Fibroblast of lung (primary cell): ENCODE data around the gene ZCCHC14. TPM values are rescaled to one million over a fixed set of nuclear protein-coding genes. Genes with fewer than 3 reads are reported as not detected.
A peak's percentile ranks its signal among the peaks of the same experiment; 100 is the strongest.
"Not testable (repeated sequence)": the region's sequence is repeated elsewhere in the genome, so short reads cannot be mapped to it uniquely, and the experiment has no call there.

Experiments used
- DNase-seq, 2 donors: peaks; one replicate each; pipeline versions ENCODE4 v3.0.0 to v3.0.0-alpha.2; 2010; ENCODE audit warnings: low read depth in 2 of 2
- H2AFZ ChIP-seq: 2 replicates; pipeline ENCODE4 v1.5.1; 2012; ENCODE audit warnings: low read length, control low read depth, inconsistent platforms
- H3K27ac ChIP-seq: 2 replicates; pipeline ENCODE4 v1.5.1; 2011; ENCODE audit warnings: low read length, control low read depth; ENCODE audit not compliant: insufficient read depth
- H3K27me3 ChIP-seq: 2 replicates; pipeline ENCODE4 v1.5.1; 2011; ENCODE audit warnings: mild to moderate bottlenecking, low read length; ENCODE audit not compliant: control insufficient read depth, insufficient read depth
- H3K36me3 ChIP-seq: 2 replicates; pipeline ENCODE4 v1.5.1; 2011; ENCODE audit warnings: low read length; ENCODE audit not compliant: control insufficient read depth, insufficient read depth
- H3K4me1 ChIP-seq: 2 replicates; pipeline ENCODE4 v1.5.1; 2011; ENCODE audit warnings: low read length; ENCODE audit not compliant: control insufficient read depth, insufficient read depth; ENCODE audit errors: extremely low read depth
- H3K4me2 ChIP-seq: 2 replicates; pipeline ENCODE4 v1.5.1; 2011; ENCODE audit warnings: low read length, control low read depth; ENCODE audit not compliant: insufficient read depth; ENCODE audit errors: extremely low read depth
- H3K4me3 ChIP-seq, 4 experiments: fragments of 200-600 bp in 1 of 4; sonication (generic) in 1 of 4; replicated peaks in 1 of 4; 2 replicates each; pipeline ENCODE4 v1.5.1; 2011 to 2016; ENCODE audit warnings: low read length in 4 of 4, low read depth in 3 of 4, mild to moderate bottlenecking in 3 of 4, control low read depth in 2 of 4, inconsistent platforms in 1 of 4, mixed read lengths in 1 of 4; ENCODE audit not compliant: insufficient read depth in 1 of 4; ENCODE audit errors: control extremely low read depth in 1 of 4
- H3K79me2 ChIP-seq: 2 replicates; pipeline ENCODE4 v1.5.1; 2012; ENCODE audit warnings: mild to moderate bottlenecking, low read length, inconsistent platforms; ENCODE audit not compliant: control insufficient read depth, insufficient read depth
- H3K9ac ChIP-seq: 2 replicates; pipeline ENCODE4 v1.5.1; 2011; ENCODE audit warnings: mild to moderate bottlenecking, low read length, control low read depth; ENCODE audit not compliant: insufficient read depth
- H3K9me3 ChIP-seq: 2 replicates; pipeline ENCODE4 v1.5.1; 2012; ENCODE audit warnings: low read depth, low read length; ENCODE audit not compliant: control insufficient read depth, insufficient read depth
- H4K20me1 ChIP-seq: 2 replicates; pipeline ENCODE4 v1.5.1; 2011; ENCODE audit warnings: low read length; ENCODE audit not compliant: control insufficient read depth, insufficient read depth; ENCODE audit errors: extremely low read depth
- CTCF ChIP-seq, 2 donors: IDR thresholded peaks in 1 of 2; conservative IDR thresholded peaks in 1 of 2; 1 replicate in 1 of 2; 2 replicates in 1 of 2; pipeline ENCODE4 v1.5.1; 2011 to 2012; ENCODE audit warnings: low read length in 2 of 2, control low read depth in 1 of 2, inconsistent platforms in 1 of 2, low read depth in 1 of 2, mild to moderate bottlenecking in 1 of 2
- EZH2 ChIP-seq: IDR thresholded peaks from 2 replicates; pipeline ENCODE4 v1.5.1; 2012; ENCODE audit warnings: low read length, control low read depth, mild to moderate bottlenecking; ENCODE audit errors: missing control alignments
- polyA plus RNA-seq, 2 donors: library from polyadenylated mRNA; depleted of rRNA in 1 of 2; stranded (reverse) in 1 of 2; unstranded in 1 of 2; fragments of >200 nt; gene quantifications; 2 replicates each; pipeline ENCODE4 v1.2.1, GENCODE V29; 2011 to 2012; ENCODE audit warnings: missing spikeins in 1 of 2
- total RNA-seq: library from RNA; depleted of rRNA; stranded (reverse); fragments of >200 nt; gene quantifications from 2 replicates; pipeline ENCODE4 v1.2.1, GENCODE V29; 2014

ZCCHC14 gene
- total and polyA plus RNA-seq, 2 donors (not counting 1 experiment from before 2014, with no cell fraction given): 6.4 to 16.3 TPM

GRCh38 chr16:87363771-87364455 lies 128.9 kb downstream of the ZCCHC14 start:
- peak overlapping the region; percentile 43 for H3K27ac ChIP-seq
- H3K4me1 ChIP-seq: peaks cover 7% of the 10 kb centered on the region
- peak overlapping the region; percentile 14 for H3K9ac ChIP-seq
- peak overlapping the region; percentile 71 for H3K4me2 ChIP-seq
- H3K9me3 ChIP-seq: no peaks in the 10 kb centered on the region
- H3K27me3 ChIP-seq: no peaks in the 10 kb centered on the region
- TF ChIP-seq EZH2 (no peak), CTCF (conservative IDR thresholded peaks at IDR 0.05 in 1 of 2, IDR thresholded peaks at IDR 0.05 in 1 of 2; ENCODE audit: low read depth in 1 of 2, low read length in 2 of 2) (no peak)
- no peak overlapping the region for H3K4me3 ChIP-seq
- no peaks in the 10 kb centered on the region for H4K20me1 ChIP-seq
- no peak overlapping the region for H2AFZ ChIP-seq
- DNase-seq: peak in 1 of 2 donors; percentile 72
- H3K36me3 ChIP-seq: peaks cover 1% of the 10 kb centered on the region
- peaks cover 25% of the 10 kb centered on the region for H3K79me2 ChIP-seq

GRCh38 chr16:87362828-87363559 lies 129.8 kb downstream of the ZCCHC14 start:
- H3K27ac ChIP-seq, H3K4me2 ChIP-seq: not testable (repeated sequence)

GRCh38 chr16:87361916-87362619 lies 130.8 kb downstream of the ZCCHC14 start:
- no peak overlapping the region for H3K4me3 ChIP-seq

More at GRCh38 chr16:87362828-87363559, 129.8 kb downstream of the ZCCHC14 start:
- H3K79me2 ChIP-seq: peaks cover 22% of the 10 kb centered on the region
- H3K36me3 ChIP-seq, H2AFZ ChIP-seq, H3K4me3 ChIP-seq, H3K27me3 ChIP-seq, H3K4me1 ChIP-seq, DNase-seq, H3K9ac ChIP-seq, H3K9me3 ChIP-seq, H4K20me1 ChIP-seq: not testable (repeated sequence)

More at GRCh38 chr16:87361916-87362619, 130.8 kb downstream of the ZCCHC14 start:
- DNase-seq: peak in 1 of 2 donors; percentile 25
- Histone ChIP-seq H3K4me2 (no peak overlapping the region), H3K36me3 (peaks cover 10% of the 10 kb centered on the region), H3K27me3 (no peaks in the 10 kb centered on the region), H3K9ac (no peak overlapping the region), H4K20me1 (no peaks in the 10 kb centered on the region), H3K4me1 (peaks cover 7% of the 10 kb centered on the region), H3K9me3 (no peaks in the 10 kb centered on the region), H2AFZ (no peak overlapping the region), H3K27ac (no peak overlapping the region), H3K79me2 (peaks cover 15% of the 10 kb centered on the region)
- TF ChIP-seq CTCF (conservative IDR thresholded peaks at IDR 0.05 in 1 of 2, IDR thresholded peaks at IDR 0.05 in 1 of 2; ENCODE audit: low read depth in 1 of 2, low read length in 2 of 2) (no peak), EZH2 (no peak)
